Iris pigment epithelial cell (primary cell): ENCODE measurements around the gene KRTAP6-1.

ENCODE experiments used
- DNase-seq: peaks from one replicate; pipeline ENCODE4 v3.0.0-alpha.2; 2011; ENCODE audit warnings: low read depth

Gene KRTAP6-1

GRCh38 chr21:30613836-30614235, at the start of gene KRTAP6-1:
Gene KRTAP6-1, minus strand, starts transcription at chr21:30613930. Its CDS starts 26 bp downstream, at chr21:30613904.
- DNase-seq = no peak

GRCh38 chr21:30652891-30653290, 39.2 kb upstream of the KRTAP6-1 start:
- DNase-seq = no peak

- DNase-seq = no peak
These were observed 33.2 kb upstream of the KRTAP6-1 start for GRCh38 chr21:30646904-30647414.

- no peak for DNase-seq
These were observed 28.8 kb upstream of the KRTAP6-1 start, which contains the start of gene KRTAP20-3 for GRCh38 chr21:30642564-30642963. Gene KRTAP20-3, plus strand, starts transcription at chr21:30642864.

GRCh38 chr21:30638686-30639085, 25.0 kb upstream of the KRTAP6-1 start:
- no peak for DNase-seq

GRCh38 chr21:30634906-30635305, 21.2 kb upstream of the KRTAP6-1 start, which contains the start of gene KRTAP20-2:
Gene KRTAP20-2, plus strand, starts transcription at chr21:30635206. Its CDS starts 58 bp downstream, at chr21:30635264.
- DNase-seq = no peak

GRCh38 chr21:30629200-30629599, 15.5 kb upstream of the KRTAP6-1 start:
- peak; percentile 4 for DNase-seq

GRCh38 chr21:30628109-30628508, 14.4 kb upstream of the KRTAP6-1 start:
- DNase-seq = no peak

GRCh38 chr21:30625449-30626165, 11.9 kb upstream of the KRTAP6-1 start:
- DNase-seq = no peak

- DNase-seq = no peak
These were observed 9.6 kb upstream of the KRTAP6-1 start for GRCh38 chr21:30623362-30623761.

- no peak for DNase-seq
These were observed 6.8 kb upstream of the KRTAP6-1 start, which contains the start of gene KRTAP20-4 for GRCh38 chr21:30620522-30620921. Gene KRTAP20-4, plus strand, starts transcription at chr21:30620627.

- DNase-seq = no peak
These were observed 6.3 kb upstream of the KRTAP6-1 start for GRCh38 chr21:30620080-30620479.

- no peak for DNase-seq
These were observed 2.4 kb upstream of the KRTAP6-1 start, which contains the start of gene KRTAP20-1 for GRCh38 chr21:30616125-30616524. Gene KRTAP20-1, plus strand, starts transcription at chr21:30616425. Its CDS starts 30 bp downstream, at chr21:30616455.

GRCh38 chr21:30615199-30615598, 1.5 kb upstream of the KRTAP6-1 start:
- no peak for DNase-seq

GRCh38 chr21:30612132-30612531, 1.6 kb downstream of the KRTAP6-1 start:
- no peak for DNase-seq

- no peak for DNase-seq
These were observed 7.8 kb downstream of the KRTAP6-1 start for GRCh38 chr21:30605968-30606367.

- DNase-seq = no peak
These were observed 12.9 kb downstream of the KRTAP6-1 start, which contains the start of gene KRTAP22-1 for GRCh38 chr21:30600787-30601186. Gene KRTAP22-1, plus strand, starts transcription at chr21:30601087.

- DNase-seq = no peak
These were observed 14.9 kb downstream of the KRTAP6-1 start, which contains the start of gene KRTAP6-2 for GRCh38 chr21:30598802-30599201. Gene KRTAP6-2, minus strand, starts transcription at chr21:30598902. Its CDS starts 28 bp downstream, at chr21:30598874.

- DNase-seq = no peak
These were observed 21.6 kb downstream of the KRTAP6-1 start, which contains the start of gene KRTAP6-3 for GRCh38 chr21:30592140-30592539. Gene KRTAP6-3, plus strand, starts transcription at chr21:30592440. Its CDS starts 6 bp downstream, at chr21:30592446.

- no peak for DNase-seq
These were observed 23.4 kb downstream of the KRTAP6-1 start, which contains the start of gene KRTAP22-2 for GRCh38 chr21:30590297-30590696. Gene KRTAP22-2, minus strand, starts transcription at chr21:30590397.

GRCh38 chr21:30582870-30583269, 30.9 kb downstream of the KRTAP6-1 start:
- DNase-seq = no peak

GRCh38 chr21:30580132-30580531, 33.6 kb downstream of the KRTAP6-1 start:
- no peak for DNase-seq

- no peak for DNase-seq
These were observed 34.4 kb downstream of the KRTAP6-1 start for GRCh38 chr21:30579346-30579745.
